ENCODE data around the gene TMEM239. TPM values are rescaled to one million over a fixed set of nuclear protein-coding genes. Genes with fewer than 3 reads are reported as not detected.

Gene TMEM239
- total RNA-seq (2022; extraction: Qiagen RNA extraction; ENCODE audit: low read depth): not detected in 5 replicates

DNA sequence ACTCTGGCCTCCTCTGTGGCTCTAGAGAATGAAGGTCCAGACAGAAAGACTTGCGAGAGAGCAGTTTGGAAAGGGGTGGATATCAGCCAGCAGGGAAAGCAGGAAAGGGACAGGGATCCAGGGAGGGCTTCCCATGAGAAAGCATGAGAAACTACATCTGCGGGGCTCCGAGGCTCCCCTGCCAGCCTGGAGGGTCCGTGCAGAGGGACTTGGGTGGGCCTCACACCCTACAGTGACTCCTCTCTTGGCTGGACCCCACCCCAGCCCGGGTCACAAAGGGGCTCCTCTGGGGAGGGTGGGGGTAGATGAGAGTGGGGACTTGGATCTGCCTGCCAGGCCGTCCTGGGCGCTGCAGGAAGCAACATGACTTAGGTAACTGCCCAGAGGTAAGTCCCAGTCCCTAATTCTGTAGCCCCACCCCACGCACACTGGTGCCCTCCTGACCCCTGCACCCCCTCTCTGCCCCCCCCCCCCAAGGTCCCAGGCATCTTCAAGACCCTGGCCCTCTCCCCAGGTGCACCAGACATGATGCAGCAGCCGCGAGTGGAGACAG lies at the start of gene TMEM239:
Gene TMEM239, plus strand, starts transcription at position 335 of the 553 bp plus-strand sequence. Its CDS starts 191 bp downstream, at position 526.

DNA sequence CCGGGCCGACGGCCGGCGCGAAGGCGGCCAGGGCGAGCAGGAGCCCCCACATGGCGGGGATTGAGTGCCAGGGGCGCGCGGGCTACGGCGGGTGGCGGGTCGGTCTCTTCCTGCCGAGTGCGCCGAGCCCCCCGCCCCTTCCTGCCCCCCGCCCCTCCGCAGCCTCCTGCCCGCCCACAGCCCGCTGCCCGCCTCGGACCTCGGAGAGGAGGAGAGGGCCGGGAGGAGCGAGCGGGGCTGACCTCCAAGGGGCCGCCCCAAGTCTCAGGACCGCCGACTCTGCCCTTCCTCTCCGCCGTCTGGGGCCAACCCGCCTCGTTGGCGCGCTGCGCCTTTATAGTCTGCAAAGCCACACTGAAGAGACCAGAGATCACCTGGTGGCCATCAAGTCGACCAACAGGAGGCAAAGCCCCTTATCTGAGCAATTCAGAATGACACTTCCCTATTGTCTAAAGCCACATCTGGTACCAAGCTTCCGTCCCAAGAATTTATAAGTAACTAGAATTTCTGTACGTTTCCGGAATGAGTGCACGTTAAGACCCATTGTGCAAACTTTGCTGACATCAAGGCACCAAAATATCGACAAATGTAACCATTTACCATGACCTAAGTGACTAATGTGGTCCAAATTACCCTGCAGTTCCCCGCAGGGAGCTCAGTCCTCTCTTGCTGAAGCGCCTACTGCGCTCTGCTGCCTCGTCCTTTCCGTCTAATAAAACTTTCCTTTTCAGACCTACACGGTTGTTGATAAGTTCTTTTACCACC lies 15.5 kb upstream of the TMEM239 start, which contains the start of gene CPXM1:
Gene CPXM1, minus strand, starts transcription at position 107 of the 765 bp plus-strand sequence. Its CDS starts 55 bp downstream, at position 52.

GRCh38 chr20:2814587-2815051 lies 1.5 kb upstream of the TMEM239 start, which contains the start of gene C20orf141:
TSS of gene C20orf141 (plus strand) at chr20:2814987. CDS start at chr20:2815185, 198 bp downstream.

GRCh38 chr20:2840138-2840966 lies 24.2 kb downstream of the TMEM239 start, which contains the start of the genes PCED1A and VPS16:
TSS of gene PCED1A (minus strand) at chr20:2840655. CDS start at chr20:2839912, 743 bp downstream.
TSS of gene VPS16 (plus strand) at chr20:2840745. CDS start at chr20:2840775, 30 bp downstream.

Other genes starting within 250 kb of the TMEM239 start
- 593 to 697 TPM (median 621 TPM) in 5 replicates for gene NOP56, start 163.7 kb upstream of the TMEM239 start, total RNA-seq (2022; extraction: Qiagen RNA extraction; ENCODE audit: low read depth)
- gene IDH3B, start 152.1 kb upstream of the TMEM239 start, total RNA-seq (2022; extraction: Qiagen RNA extraction; ENCODE audit: low read depth): 128 to 135 TPM (median 133 TPM) in 5 replicates
- gene EBF4, start 123.6 kb upstream of the TMEM239 start, total RNA-seq (2022; extraction: Qiagen RNA extraction; ENCODE audit: low read depth): 2.2 to 4.7 TPM (median 2.4 TPM) in 5 replicates
- not detected in 5 replicates for gene CPXM1, start 15.7 kb upstream of the TMEM239 start, total RNA-seq (2022; extraction: Qiagen RNA extraction; ENCODE audit: low read depth)
- 0.22 to 0.55 TPM (median 0.35 TPM) in 4 of 5 replicates, not detected in the other for gene C20orf141, start 1.4 kb upstream of the TMEM239 start, total RNA-seq (2022; extraction: Qiagen RNA extraction; ENCODE audit: low read depth)
- 20.5 to 32.2 TPM (median 30.2 TPM) in 5 replicates for gene PCED1A, start 24.3 kb downstream of the TMEM239 start, total RNA-seq (2022; extraction: Qiagen RNA extraction; ENCODE audit: low read depth)
- gene VPS16, start 24.4 kb downstream of the TMEM239 start, total RNA-seq (2022; extraction: Qiagen RNA extraction; ENCODE audit: low read depth): 27.4 to 36.9 TPM (median 31.6 TPM) in 5 replicates
- gene PTPRA, start 57.1 kb downstream of the TMEM239 start, total RNA-seq (2022; extraction: Qiagen RNA extraction; ENCODE audit: low read depth): 32.1 to 40.1 TPM (median 37.5 TPM) in 5 replicates
- 0.15 to 0.37 TPM (median 0.20 TPM) in 3 of 5 replicates, not detected in the others for gene GNRH2, start 227.3 kb downstream of the TMEM239 start, total RNA-seq (2022; extraction: Qiagen RNA extraction; ENCODE audit: low read depth)
- gene MRPS26, start 229.7 kb downstream of the TMEM239 start, total RNA-seq (2022; extraction: Qiagen RNA extraction; ENCODE audit: low read depth): 106 to 168 TPM (median 150 TPM) in 5 replicates